ENCODE results near the gene TBC1D9B.

GRCh38 chr5:179816401-179816795 is 91.3 kb downstream of the TBC1D9B start:
- TF ChIP-seq REST (IDR thresholded peaks at IDR 0.05; ENCODE audit: borderline replicate concordance) (no peak), REST (CRISPR knock-in tag; IDR thresholded peaks at IDR 0.05; ENCODE audit: low read depth) (no peak), ZNF140 (CRISPR knock-in tag; IDR thresholded peaks at IDR 0.05) (no peak)

Data from K562 (cell line).